Measurements from ENCODE around the gene ZBTB37.
"Not testable (repeated sequence)": the region's sequence is repeated elsewhere in the genome, so short reads cannot be mapped to it uniquely, and the experiment has no call there.

ZBTB37 gene

GRCh38 chr1:173868266-173869020, at the start of gene ZBTB37:
Gene ZBTB37, plus strand, starts transcription at chr1:173868380. Its CDS starts 1,846 bp downstream, at chr1:173870226.
- peak; percentile 86 for DNase-seq (ENCODE audit: low read depth in 1 of 2, low spot score in 1 of 2)

- DNase-seq (ENCODE audit: low read depth in 1 of 2, low spot score in 1 of 2): no peak
These were observed 49.7 kb upstream of the ZBTB37 start for GRCh38 chr1:173818459-173818858.

- DNase-seq (ENCODE audit: low read depth in 1 of 2, low spot score in 1 of 2): no peak
These were observed 46.5 kb upstream of the ZBTB37 start for GRCh38 chr1:173821680-173822079.

- no peak for DNase-seq (ENCODE audit: low read depth in 1 of 2, low spot score in 1 of 2)
These were observed 44.3 kb upstream of the ZBTB37 start for GRCh38 chr1:173823781-173824314.

GRCh38 chr1:173824315-173825081, 43.7 kb upstream of the ZBTB37 start, which contains the start of the genes CENPL and DARS2:
Gene CENPL, minus strand, starts transcription at chr1:173824883. Its CDS starts 13,584 bp downstream, at chr1:173811299.
Gene DARS2, plus strand, starts transcription at chr1:173824673. Its CDS starts 557 bp downstream, at chr1:173825230.
- peak; percentile 71 to 80 for DNase-seq (ENCODE audit: low read depth in 1 of 2, low spot score in 1 of 2)

- DNase-seq (ENCODE audit: low read depth in 1 of 2, low spot score in 1 of 2): no peak
These were observed 40.6 kb upstream of the ZBTB37 start for GRCh38 chr1:173827611-173828010.

- DNase-seq (ENCODE audit: low read depth in 1 of 2, low spot score in 1 of 2): no peak
These were observed 35.4 kb upstream of the ZBTB37 start for GRCh38 chr1:173832748-173833147.

- no peak for DNase-seq (ENCODE audit: low read depth in 1 of 2, low spot score in 1 of 2)
These were observed 16.1 kb upstream of the ZBTB37 start for GRCh38 chr1:173852105-173852504.

GRCh38 chr1:173853074-173853473, 15.1 kb upstream of the ZBTB37 start:
- DNase-seq (ENCODE audit: low read depth in 1 of 2, low spot score in 1 of 2): no peak

- DNase-seq (ENCODE audit: low read depth in 1 of 2, low spot score in 1 of 2): no peak
These were observed 12.2 kb upstream of the ZBTB37 start for GRCh38 chr1:173856014-173856413.

GRCh38 chr1:173856903-173857302, 11.3 kb upstream of the ZBTB37 start:
- DNase-seq (ENCODE audit: low read depth in 1 of 2, low spot score in 1 of 2): no peak

- no peak for DNase-seq (ENCODE audit: low read depth in 1 of 2, low spot score in 1 of 2)
These were observed 10.7 kb upstream of the ZBTB37 start for GRCh38 chr1:173857363-173857917.

GRCh38 chr1:173859547-173859946, 8.6 kb upstream of the ZBTB37 start:
- DNase-seq (ENCODE audit: low read depth in 1 of 2, low spot score in 1 of 2): not testable (repeated sequence)

- DNase-seq (ENCODE audit: low read depth in 1 of 2, low spot score in 1 of 2): no peak
These were observed 8.1 kb upstream of the ZBTB37 start for GRCh38 chr1:173860065-173860464.

- DNase-seq (ENCODE audit: low read depth in 1 of 2, low spot score in 1 of 2): no peak
These were observed 6.4 kb upstream of the ZBTB37 start for GRCh38 chr1:173861731-173862145.

- not testable (repeated sequence) for DNase-seq (ENCODE audit: low read depth in 1 of 2, low spot score in 1 of 2)
These were observed 5.9 kb upstream of the ZBTB37 start for GRCh38 chr1:173862146-173862768.

- DNase-seq (ENCODE audit: low read depth in 1 of 2, low spot score in 1 of 2): no peak
These were observed 5.4 kb upstream of the ZBTB37 start for GRCh38 chr1:173862769-173863223.

GRCh38 chr1:173863224-173864161, 4.7 kb upstream of the ZBTB37 start:
- no peak for DNase-seq (ENCODE audit: low read depth in 1 of 2, low spot score in 1 of 2)

GRCh38 chr1:173864179-173864867, 3.9 kb upstream of the ZBTB37 start:
- no peak for DNase-seq (ENCODE audit: low read depth in 1 of 2, low spot score in 1 of 2)

Measured in activated T-helper 1 cell treated with anti-CD3 and anti-CD28 coated beads, Interleukin-2, amount 50 U/mL, for 16 hours (primary cell).